ENCODE measurements around the gene GBF1.
A peak's percentile ranks its signal among the peaks of the same experiment; 100 is the strongest.

The GBF1 gene

GRCh38 chr10:102397222-102398171 lies 152.2 kb downstream of the GBF1 start:
- DNase-seq, result no peak

DNA sequence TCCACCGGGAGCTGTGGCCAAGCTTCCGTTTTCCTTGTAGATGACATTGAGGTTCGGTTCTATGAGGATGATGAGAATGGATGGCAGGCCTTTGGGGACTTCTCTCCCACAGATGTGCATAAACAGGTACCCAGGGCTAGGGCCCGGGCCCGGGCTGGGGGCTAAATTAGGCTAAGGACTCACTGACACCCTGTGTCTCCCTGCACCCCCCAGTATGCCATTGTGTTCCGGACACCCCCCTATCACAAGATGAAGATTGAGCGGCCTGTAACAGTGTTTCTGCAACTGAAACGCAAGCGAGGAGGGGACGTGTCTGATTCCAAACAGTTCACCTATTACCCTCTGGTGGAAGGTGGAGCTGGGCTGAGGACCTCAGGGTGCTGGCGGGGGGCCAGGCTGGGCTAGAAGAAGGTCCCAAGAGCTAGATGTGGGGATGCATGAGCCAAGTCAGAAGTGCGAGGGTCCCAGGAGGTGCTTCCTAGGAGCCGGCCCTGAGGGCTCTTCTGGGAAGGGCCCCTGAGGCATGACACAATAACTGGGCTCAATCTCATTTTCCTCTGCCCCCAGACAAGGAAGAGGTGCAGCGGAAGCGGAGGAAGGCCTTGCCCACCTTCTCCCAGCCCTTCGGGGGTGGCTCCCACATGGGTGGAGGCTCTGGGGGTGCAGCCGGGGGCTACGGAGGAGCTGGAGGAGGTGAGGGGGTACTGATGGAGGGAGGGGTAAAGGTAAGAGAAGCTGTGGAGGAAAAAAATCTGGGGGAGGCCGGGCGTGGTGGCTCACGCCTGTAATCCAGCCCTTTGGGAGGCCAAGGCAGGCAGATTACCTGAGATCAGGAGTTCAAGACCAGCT lies 153.1 kb downstream of the GBF1 start:
- no peak for DNase-seq

DNA sequence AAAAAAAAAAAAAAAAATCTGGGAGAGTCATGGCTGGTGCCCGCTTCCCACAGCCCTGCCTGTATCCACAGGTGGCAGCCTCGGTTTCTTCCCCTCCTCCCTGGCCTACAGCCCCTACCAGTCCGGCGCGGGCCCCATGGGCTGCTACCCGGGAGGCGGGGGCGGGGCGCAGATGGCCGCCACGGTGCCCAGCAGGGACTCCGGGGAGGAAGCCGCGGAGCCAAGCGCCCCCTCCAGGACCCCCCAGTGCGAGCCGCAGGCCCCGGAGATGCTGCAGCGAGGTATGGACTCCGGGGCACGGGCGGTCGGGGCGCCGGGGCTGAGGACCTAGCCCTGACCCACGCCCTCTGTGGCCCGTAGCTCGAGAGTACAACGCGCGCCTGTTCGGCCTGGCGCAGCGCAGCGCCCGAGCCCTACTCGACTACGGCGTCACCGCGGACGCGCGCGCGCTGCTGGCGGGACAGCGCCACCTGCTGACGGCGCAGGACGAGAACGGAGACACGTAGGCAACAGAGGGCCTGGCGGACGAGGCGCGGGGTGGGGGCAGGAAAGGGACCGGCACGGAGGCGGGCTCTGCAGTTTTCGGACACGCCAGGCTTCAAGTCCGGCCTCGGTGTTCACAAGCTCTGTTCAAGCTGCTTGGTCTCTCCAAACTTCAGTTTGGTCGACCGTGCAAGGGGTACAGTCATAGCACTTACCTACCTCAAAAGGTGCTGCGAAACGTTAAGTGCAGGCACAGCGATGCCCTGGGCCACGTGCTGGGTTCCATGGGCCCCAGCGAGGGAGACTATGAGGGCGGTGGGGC lies 154.1 kb downstream of the GBF1 start:
- DNase-seq, result peak; percentile 84

DNA sequence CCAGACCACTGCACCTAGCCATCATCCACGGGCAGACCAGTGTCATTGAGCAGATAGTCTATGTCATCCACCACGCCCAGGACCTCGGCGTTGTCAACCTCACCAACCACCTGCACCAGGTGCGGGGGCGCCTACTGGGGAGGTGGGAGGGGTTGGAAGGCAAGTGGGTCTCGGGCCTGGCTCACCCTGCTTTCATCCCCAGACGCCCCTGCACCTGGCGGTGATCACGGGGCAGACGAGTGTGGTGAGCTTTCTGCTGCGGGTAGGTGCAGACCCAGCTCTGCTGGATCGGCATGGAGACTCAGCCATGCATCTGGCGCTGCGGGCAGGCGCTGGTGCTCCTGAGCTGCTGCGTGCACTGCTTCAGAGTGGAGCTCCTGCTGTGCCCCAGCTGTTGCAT lies 154.7 kb downstream of the GBF1 start:
- peak; percentile 40 for DNase-seq

DNA sequence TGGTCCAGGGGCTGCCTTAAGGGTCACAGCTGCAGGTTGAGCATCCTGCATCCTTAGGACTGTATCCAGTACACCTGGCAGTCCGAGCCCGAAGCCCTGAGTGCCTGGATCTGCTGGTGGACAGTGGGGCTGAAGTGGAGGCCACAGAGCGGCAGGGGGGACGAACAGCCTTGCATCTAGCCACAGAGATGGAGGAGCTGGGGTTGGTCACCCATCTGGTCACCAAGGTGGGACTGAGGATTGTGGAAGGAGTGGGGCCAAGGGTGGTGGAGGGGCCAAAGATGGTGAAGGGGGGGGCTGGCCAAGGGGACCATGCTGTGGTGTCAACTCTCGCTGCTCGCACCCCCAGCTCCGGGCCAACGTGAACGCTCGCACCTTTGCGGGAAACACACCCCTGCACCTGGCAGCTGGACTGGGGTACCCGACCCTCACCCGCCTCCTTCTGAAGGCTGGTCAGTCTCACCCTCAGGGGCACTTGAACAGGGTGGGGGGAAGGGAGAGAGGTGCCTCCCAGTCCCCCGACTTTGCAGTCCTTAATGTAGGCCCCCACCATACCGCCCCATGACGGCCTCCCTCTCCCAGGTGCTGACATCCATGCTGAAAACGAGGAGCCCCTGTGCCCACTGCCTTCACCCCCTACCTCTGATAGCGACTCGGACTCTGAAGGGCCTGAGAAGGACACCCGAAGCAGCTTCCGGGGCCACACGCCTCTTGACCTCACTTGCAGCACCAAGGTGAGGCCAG lies 155.4 kb downstream of the GBF1 start:
- DNase-seq, result no peak

GRCh38 chr10:102401342-102401654 lies 156.0 kb downstream of the GBF1 start:
- no peak for DNase-seq

GRCh38 chr10:102401735-102402511 lies 156.6 kb downstream of the GBF1 start:
- DNase-seq, result no peak

- DNase-seq, result no peak
These were observed 157.2 kb downstream of the GBF1 start for GRCh38 chr10:102402512-102402896.

- no peak for DNase-seq
These were observed 157.8 kb downstream of the GBF1 start for GRCh38 chr10:102403115-102403514.

DNA sequence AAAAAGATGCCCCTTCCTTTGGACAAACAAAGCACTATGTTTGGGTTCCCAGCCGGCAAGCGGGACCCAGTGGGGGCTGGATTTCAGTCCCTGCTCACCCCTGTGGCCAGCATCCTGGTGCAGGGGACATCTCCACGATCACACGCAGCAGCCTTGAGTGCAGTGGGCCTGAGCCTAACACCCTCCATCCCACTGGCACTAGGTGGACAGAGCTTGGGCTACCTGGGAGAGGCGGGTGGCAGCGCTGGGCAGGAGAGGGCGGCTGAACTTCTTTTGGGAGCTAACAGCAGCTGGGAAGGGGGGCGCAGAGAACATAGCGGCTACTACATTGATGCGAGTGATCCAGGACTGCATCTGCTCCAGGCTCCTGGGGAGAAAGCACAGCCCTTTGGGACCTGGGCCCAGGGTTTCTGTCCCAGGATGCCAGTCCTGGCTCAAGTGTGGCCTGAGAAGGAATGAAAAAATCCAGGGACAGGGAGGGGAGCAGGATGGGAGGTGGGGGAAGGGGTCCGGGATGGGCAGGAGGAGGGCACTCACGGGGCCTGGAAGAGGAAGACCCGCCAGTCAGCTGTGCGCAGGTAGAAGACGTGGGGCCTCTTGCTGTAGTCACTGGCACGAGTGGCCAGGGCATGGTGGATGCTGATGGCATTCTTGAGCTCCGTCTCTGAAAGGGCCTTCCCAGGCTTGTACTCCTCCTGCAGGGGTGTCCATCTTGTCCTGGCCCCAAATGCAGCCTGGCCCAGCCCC lies 159.2 kb downstream of the GBF1 start:
- no peak for DNase-seq

GRCh38 chr10:102405108-102405571 lies 159.8 kb downstream of the GBF1 start:
- DNase-seq, result no peak

DNA sequence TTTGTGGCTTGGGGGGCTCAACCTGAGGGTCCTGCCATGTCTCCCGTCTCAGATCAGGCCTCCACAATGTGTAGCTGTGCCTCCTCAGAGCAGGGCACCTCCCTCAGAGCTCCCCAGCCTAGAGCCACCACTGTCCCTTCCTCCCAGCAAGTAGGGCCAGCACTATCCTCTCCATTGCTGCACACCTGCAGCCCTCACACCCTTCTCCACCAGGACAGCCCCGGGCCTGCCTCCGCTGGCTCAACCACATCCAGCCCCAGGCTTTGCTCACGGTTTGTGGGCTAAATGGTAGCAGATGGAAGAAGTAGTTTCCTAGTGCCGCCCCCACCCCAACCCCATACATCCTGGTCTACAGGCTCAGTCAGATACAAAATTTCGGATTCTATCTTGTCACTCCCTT lies 160.3 kb downstream of the GBF1 start:
- no peak for DNase-seq

DNA sequence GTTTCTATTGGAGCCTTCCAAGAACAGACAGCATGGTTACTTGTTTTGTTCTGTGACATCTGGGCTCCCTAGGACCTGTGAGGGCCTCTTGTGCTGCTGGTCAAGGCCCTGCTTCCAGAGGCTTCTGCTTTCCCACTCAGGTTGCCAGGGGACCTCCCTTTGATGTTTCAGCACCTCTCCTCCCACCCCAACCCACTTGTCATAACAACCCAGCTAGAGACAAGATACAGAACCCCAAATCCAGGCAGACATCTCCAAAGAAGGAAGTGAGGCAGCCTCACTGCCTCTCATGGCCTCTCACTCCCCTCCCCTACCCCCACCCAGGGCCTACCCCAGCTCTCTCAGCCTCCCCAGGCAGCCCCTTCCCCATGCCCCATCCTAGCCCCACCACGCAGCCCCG lies 161.5 kb downstream of the GBF1 start:
- no peak for DNase-seq

DNA sequence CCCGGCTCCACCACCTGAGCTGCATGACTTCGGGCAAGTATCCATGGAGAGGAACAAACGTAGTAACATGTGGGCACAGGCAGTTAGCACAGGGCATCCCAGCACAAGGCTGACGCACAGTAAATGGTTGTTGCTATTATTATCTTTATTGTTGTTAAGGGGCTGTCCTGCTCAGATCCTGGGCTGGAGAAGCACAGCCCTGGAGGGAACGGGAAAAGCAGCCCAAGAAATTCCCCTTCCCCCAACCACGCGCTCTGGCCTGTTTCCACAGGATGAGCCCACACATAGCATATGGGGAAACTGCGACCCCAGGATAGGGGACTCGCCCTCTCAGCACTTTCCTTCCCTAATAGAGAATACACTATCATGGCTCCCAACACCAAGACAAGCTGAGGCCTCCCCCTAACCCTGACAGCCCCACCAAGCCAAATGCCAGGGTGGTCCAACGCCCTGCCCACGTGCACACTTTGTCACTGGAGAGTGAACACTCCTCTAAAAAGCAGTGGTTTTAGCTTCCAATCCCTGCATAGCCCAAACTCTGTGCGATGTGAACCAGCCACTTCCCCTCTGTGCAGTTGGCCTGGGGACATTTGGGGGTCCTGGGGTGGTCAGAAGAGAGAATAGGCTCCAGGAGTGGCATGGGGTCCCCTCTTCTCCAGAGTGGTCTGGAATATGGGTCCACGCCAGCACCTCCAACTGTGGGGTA lies 162.2 kb downstream of the GBF1 start:
- DNase-seq, result no peak

DNA sequence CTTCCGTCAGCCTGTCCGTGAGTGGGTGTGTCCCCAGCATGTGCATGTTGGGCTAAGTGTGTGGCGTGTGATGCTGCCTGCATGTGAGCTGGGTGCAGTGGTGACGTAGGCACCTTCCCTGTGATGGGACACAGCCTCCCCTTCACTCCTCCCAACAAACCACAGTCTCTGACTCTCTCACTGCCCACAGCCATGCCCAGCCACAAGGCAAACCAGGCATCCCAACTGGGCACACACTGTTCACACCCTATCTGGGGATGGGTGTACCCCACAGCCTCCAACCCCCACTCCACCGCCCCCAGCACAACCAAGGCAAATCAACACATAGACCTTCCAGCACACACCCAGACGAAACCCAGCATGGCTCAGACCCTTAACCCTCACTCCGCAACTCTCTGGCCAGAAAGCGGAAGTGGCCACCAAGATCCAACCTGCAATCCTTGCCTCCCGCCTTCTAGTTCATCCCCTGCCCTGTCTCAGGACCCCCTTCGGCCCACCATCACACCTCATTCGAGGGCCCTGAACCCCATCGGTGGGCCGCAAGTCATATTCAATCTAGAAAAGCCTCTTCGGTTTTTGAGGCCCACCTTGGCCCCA lies 162.9 kb downstream of the GBF1 start:
- DNase-seq, result no peak

DNA sequence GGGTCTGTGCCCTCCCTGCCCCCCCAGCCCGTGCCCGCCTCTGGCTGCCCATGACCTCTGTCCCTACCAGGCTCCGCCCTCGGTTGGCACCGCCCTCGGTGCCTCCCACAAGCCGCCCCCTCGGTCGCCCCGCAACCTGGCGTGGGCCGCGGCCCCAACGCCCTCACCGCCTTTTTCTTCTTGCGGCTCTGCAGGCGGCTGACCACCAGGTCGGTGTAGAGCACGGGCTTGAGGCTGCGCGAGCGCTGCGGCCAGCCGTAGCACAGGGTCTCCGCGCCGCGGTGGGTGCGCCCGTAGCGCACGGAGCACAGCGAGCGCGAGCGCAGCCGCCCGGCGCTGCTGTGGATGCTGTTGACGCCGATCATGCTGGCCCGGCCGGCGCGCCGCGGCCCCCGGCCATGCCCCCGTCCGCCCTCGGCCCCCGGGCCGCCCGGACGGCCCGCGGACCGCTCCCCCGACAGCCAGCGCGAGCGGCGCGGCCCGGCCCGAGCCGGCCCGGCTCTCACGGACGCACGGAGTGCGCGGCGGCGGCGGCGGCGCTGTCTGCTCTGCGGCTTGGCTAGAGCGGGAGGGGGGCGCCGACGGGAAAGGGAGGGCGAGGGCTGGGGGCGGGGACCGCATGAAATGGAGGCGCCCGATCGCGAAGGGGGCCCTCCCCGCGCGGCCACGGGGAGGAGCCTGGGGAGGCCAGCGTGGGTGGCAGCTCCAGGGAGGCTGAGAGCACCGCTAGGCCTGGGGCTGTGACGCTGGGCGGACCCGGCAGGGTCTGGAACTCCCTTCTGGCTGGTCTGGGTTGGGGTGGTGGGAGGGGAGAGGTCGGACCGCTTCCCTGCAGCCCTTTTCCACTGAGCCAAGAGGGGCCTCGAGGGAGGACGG lies 163.6 kb downstream of the GBF1 start:
- peak; percentile 60 for DNase-seq

DNA sequence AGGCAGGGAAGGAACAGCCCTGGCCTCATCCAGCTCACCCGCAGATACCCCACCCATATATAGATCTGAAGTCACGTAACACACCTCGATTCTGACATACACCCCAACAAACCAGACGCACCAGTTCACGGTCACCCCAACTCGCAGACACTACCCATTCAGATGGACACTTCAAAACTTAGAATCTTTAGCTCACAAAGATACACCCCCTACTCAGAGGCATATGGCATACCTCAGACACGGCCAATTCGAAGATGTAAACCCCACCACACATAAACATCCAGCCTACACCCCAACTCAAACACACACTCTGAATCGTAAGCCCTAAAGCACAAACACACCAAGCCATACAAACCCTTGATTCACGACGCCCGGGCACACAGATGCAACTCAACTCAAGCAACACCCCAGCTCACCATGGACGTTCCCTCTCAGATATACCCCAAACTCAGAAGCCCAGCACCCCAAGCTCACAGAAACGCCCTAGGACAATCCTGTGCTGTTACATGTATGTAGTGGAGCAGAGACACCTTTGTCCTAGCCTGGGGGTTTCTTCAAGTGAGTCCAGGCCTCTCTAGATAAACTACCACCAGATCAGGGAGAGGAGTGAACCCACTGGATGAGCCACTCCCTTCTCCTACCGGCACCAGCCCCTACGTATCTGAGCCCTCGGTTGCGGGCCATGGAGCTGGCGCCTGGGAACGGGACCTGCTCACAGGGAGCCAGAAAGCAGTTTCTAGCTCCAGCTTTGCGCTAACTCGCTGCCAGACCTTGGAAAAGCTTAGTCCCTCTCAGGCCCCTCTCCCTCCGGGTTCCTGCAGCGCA lies 164.5 kb downstream of the GBF1 start:
- DNase-seq, result peak; percentile 10

Data from NCI-H69 (cell line).